Measurements from ENCODE around the gene VPS45.
A peak's percentile ranks its signal among the peaks of the same experiment; 100 is the strongest.
"Not testable (repeated sequence)": the region's sequence is repeated elsewhere in the genome, so short reads cannot be mapped to it uniquely, and the experiment has no call there.

The VPS45 gene

GRCh38 chr1:150111670-150112069 is 44.1 kb downstream of the VPS45 start:
- no peak for DNase-seq
- in situ Hi-C loops (cut with HindIII; ENCODE audit: low pct_ligation_motif_present, low pct_unique_long_range_greater_than_20kb, low sequenced_read_pairs) = no loop called here

- DNase-seq = no peak
- in situ Hi-C loops (cut with HindIII; ENCODE audit: low pct_ligation_motif_present, low pct_unique_long_range_greater_than_20kb, low sequenced_read_pairs) = no loop called here
These were observed 47.5 kb downstream of the VPS45 start for GRCh38 chr1:150115121-150115520.

- no peak for DNase-seq
- in situ Hi-C loops (cut with HindIII; ENCODE audit: low pct_ligation_motif_present, low pct_unique_long_range_greater_than_20kb, low sequenced_read_pairs) = no loop called here
These were observed 51.1 kb downstream of the VPS45 start for GRCh38 chr1:150118716-150119115.

DNA sequence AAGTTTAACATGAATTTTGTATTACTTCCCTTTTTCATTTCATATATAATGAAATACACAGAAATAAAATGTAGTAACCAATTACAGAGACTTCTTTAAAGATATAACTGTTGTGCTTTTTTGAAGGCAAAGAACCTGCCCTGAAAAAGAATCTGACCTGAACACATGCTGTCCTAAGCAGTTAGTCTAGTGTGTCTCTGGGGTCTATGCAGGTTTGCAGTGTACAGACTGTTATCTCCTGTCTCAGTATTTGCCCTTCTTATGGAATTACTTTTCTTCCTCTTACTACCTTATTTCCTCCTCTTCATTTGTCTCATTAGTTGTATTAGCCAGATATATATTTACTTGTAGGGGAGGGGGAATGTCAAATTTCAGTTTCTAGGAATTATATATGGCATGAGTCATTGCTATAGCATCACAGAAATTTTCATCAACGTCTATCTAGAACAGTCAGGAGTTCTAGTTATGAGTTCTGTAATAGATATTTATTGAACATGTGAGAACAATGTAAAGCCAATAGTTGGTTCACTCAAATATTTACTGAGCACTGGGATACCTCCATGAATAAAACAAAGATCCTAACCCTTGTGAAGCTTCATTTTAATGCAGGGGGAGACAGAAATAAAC is 53.8 kb downstream of the VPS45 start:
- no peak for DNase-seq
- in situ Hi-C loops (cut with HindIII; ENCODE audit: low pct_ligation_motif_present, low pct_unique_long_range_greater_than_20kb, low sequenced_read_pairs) = no loop called here

DNA sequence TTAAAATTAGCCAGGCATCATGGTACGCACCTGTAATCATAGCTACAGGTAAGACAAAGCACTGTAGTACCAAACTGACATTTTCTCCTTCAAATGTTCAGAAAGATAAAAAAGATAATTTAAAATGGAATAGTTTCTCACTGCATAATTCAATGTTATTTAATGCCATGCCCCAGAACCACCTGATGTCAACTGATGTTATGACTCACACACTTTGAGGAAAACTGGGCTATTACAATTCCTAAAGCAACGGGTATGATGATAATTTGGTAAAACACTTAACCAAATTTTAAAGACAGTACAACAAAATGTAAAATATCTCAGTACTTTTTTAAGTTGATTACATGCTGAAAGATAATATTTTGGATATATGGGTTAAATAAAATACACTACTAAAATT is 59.2 kb downstream of the VPS45 start:
- in situ Hi-C loops (cut with HindIII; ENCODE audit: low pct_ligation_motif_present, low pct_unique_long_range_greater_than_20kb, low sequenced_read_pairs) = no loop called here
- DNase-seq = no peak

DNA sequence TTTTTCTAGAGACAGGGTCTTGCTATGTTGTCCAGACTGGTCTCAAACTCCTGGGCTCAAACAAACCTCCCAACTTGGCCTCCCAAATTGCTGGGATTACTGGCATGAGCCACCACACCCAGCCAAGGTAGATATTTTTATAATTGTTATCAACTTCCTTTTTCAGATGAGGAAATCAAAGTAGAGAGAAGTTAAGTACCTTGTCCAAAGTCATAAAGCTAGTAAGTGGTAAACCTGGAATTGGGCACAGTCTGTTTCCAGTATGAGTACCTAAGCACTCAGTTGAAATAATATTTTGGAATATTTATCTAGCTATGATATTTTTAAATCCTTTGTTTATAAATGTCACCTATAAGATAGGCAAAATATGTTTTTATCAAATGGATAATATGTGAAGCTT is 59.9 kb downstream of the VPS45 start:
- no peak for DNase-seq
- in situ Hi-C loops (cut with HindIII; ENCODE audit: low pct_ligation_motif_present, low pct_unique_long_range_greater_than_20kb, low sequenced_read_pairs) = no loop called here

GRCh38 chr1:150127868-150128267 is 60.3 kb downstream of the VPS45 start:
- in situ Hi-C loops (cut with HindIII; ENCODE audit: low pct_ligation_motif_present, low pct_unique_long_range_greater_than_20kb, low sequenced_read_pairs) = no loop called here
- no peak for DNase-seq

DNA sequence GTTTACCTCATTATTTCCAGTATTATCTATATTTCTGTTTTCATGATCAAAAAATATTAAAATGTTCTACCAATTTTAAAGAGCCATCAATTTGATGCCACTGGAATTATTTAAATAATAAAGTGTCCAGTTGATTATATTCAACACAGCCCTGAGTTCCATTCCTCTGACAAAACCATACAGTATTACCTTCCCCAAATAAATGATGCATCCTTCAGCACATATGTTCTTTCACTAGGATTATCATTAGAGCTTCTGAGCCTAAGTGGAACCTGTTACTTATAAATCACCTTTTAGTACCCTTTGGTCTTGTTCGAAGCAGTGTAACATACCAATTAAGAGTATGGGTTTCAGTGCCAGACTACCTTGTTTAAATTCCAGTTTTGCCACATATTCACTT is 64.8 kb downstream of the VPS45 start:
- DNase-seq = no peak
- in situ Hi-C loops (cut with HindIII; ENCODE audit: low pct_ligation_motif_present, low pct_unique_long_range_greater_than_20kb, low sequenced_read_pairs) = no loop called here

GRCh38 chr1:150134537-150134936 is 67.0 kb downstream of the VPS45 start:
- DNase-seq = no peak
- in situ Hi-C loops (cut with HindIII; ENCODE audit: low pct_ligation_motif_present, low pct_unique_long_range_greater_than_20kb, low sequenced_read_pairs) = no loop called here

GRCh38 chr1:150135400-150135799 is 67.8 kb downstream of the VPS45 start:
- in situ Hi-C loops (cut with HindIII; ENCODE audit: low pct_ligation_motif_present, low pct_unique_long_range_greater_than_20kb, low sequenced_read_pairs); DNase-seq: not testable (repeated sequence)

- in situ Hi-C loops (cut with HindIII; ENCODE audit: low pct_ligation_motif_present, low pct_unique_long_range_greater_than_20kb, low sequenced_read_pairs) = no loop called here
- no peak for DNase-seq
These were observed 70.5 kb downstream of the VPS45 start for GRCh38 chr1:150138044-150138443.

DNA sequence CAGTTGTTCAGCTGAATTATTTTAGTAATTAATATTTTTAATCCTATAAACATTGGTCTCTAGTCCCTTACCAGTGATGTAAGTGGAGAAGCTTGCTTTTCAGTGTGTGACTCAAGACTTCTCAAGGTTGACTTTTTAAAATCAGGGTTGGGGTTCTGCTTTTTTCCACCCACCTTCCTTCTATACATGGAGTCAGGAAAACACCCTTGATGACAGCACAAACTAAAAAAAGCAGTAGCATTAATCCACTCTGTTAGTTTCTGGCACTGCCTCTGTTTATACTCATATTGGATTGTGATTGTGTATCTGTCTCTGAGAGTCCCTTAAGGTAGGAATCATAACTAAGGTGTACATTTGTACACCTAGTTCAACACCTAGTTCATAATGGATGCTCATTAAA is 73.9 kb downstream of the VPS45 start:
- no peak for DNase-seq
- in situ Hi-C loops (cut with HindIII; ENCODE audit: low pct_ligation_motif_present, low pct_unique_long_range_greater_than_20kb, low sequenced_read_pairs) = no loop called here

- no peak for DNase-seq
- in situ Hi-C loops (cut with HindIII; ENCODE audit: low pct_ligation_motif_present, low pct_unique_long_range_greater_than_20kb, low sequenced_read_pairs) = no loop called here
These were observed 74.5 kb downstream of the VPS45 start for GRCh38 chr1:150142083-150142482.

- in situ Hi-C loops (cut with HindIII; ENCODE audit: low pct_ligation_motif_present, low pct_unique_long_range_greater_than_20kb, low sequenced_read_pairs) = no loop called here
- no peak for DNase-seq
These were observed 77.0 kb downstream of the VPS45 start for GRCh38 chr1:150144606-150145005.

DNA sequence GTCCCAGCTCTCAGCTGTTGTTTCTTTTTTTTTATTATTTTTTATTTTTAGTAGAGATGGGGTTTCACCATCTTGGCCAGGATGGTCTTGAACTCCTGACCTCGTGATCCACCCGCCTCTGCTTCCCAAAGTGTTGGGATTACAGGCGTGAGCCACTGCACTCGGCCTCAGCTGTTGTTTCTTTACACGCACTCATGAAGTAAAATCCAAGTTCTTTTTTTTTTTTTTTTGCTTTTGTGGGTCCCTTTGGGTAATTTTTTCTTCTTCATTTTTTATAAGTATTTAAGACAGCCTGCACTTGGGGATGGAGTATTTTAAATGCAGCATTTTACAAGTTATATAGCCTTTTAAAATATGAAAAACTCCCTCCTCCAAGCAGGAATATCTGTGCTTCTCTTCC is 78.4 kb downstream of the VPS45 start:
- in situ Hi-C loops (cut with HindIII; ENCODE audit: low pct_ligation_motif_present, low pct_unique_long_range_greater_than_20kb, low sequenced_read_pairs) = not testable (repeated sequence)

GRCh38 chr1:150146849-150147542 is 79.4 kb downstream of the VPS45 start:
- in situ Hi-C loops (cut with HindIII; ENCODE audit: low pct_ligation_motif_present, low pct_unique_long_range_greater_than_20kb, low sequenced_read_pairs) = no loop called here
- no peak for DNase-seq

More for the DNA sequence above, 78.4 kb downstream of the VPS45 start:
- not testable (repeated sequence) for DNase-seq

DNA sequence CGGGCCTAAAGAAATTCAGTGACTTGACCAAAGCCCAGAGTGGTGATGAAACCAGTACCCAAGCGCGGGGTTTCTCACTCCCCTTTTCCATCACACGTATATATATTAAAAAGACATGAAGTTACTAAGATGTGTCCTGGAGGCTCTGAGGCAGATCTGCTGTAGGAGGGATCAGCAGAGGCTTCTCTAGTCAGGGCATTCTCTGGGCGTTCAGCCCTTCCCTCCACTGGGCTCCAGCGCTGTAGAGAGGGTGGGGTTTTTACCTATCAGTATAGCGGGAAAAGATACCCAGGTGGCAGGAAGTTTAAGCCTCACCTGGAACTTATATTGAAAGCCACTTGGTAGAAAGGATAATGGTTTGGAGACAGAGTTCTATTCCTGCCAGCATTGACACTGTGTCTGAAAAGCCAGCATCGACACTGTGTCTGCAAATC is 81.3 kb downstream of the VPS45 start:
- in situ Hi-C loops (cut with HindIII; ENCODE audit: low pct_ligation_motif_present, low pct_unique_long_range_greater_than_20kb, low sequenced_read_pairs) = no loop called here
- no peak for DNase-seq

DNA sequence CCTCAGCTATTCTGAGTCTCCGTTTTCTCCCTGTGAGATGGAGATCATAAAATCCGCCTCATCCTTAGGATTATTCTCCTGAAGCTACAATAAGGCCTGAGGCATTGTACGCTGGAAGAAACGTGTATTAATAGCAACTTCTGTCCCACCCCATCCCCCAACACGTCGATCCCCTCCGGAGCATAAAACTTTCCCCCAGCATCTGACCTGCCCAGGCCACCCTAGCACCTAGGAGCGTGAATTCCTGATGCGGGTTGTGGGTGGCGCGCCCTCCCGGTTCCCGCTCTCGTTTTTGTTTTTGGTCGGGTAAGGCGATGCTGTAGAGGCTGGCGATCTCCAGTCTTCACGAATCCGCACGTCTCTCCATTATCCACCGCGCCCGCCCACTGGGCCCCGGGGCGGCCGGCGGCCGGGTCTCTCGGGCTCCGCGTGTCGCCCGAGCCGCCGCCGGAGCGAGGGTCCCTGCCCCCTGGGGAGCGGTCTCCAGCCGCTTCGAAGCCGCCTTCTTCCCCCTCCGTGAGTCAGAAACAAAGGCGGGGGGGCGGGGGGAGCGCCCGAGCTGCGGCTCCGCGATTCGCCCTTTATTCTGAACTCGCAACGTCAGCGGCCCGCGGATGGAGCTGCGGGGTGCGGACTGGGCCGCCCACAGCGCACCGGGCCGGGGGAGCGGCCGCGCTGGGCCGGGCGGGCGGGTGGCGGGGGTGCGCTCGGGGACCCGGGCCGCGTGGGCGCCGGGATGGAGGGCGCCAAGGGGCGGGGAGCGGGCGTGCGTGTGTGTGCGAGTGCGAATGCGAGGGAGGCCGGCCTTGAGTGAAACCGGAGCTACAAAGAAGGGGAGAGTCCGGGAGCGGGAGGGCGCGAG is 81.9 kb downstream of the VPS45 start, which contains the start of gene PLEKHO1:
Gene PLEKHO1, plus strand, starts transcription at position 646 of the 862 bp plus-strand sequence. CDS start 342 bp downstream, outside the sequence.
- in situ Hi-C loops (cut with HindIII; ENCODE audit: low pct_ligation_motif_present, low pct_unique_long_range_greater_than_20kb, low sequenced_read_pairs) = no loop called here
- DNase-seq = peak; percentile 81
